Subcutaneous abdominal adipose tissue (tissue), 5 donors: ENCODE measurements around the gene MRPL2.

Source experiments
- H3K27ac ChIP-seq: one replicate; pipeline ENCODE4 v1.7.0; 2013; ENCODE audit warnings: low read depth, mild to moderate bottlenecking, inconsistent platforms, low read length, moderate library complexity
- H3K27me3 ChIP-seq, 5 donors: one replicate each; pipeline ENCODE4 v1.7.0; 2013; ENCODE audit warnings: low read length in 5 of 5, inconsistent platforms in 1 of 5; ENCODE audit not compliant: control insufficient read depth in 5 of 5, insufficient read depth in 4 of 5
- H3K36me3 ChIP-seq, 5 donors: one replicate each; pipeline ENCODE4 v1.7.0; 2013; ENCODE audit warnings: low read length in 5 of 5; ENCODE audit not compliant: control insufficient read depth in 5 of 5, insufficient read depth in 5 of 5
- H3K4me1 ChIP-seq, 5 donors: one replicate each; pipeline ENCODE4 v1.7.0; 2013; ENCODE audit warnings: low read length in 5 of 5, mild to moderate bottlenecking in 3 of 5, moderate library complexity in 1 of 5; ENCODE audit not compliant: control insufficient read depth in 5 of 5, insufficient read depth in 5 of 5
- H3K4me3 ChIP-seq, 5 donors: one replicate each; pipeline ENCODE4 v1.7.0; 2013; ENCODE audit warnings: low read length in 5 of 5, low read depth in 1 of 5
- H3K9ac ChIP-seq, 5 donors: one replicate each; pipeline ENCODE4 v1.7.0; 2013; ENCODE audit warnings: low read length in 5 of 5, mild to moderate bottlenecking in 4 of 5, moderate library complexity in 3 of 5
- H3K9me3 ChIP-seq, 5 donors: one replicate each; pipeline ENCODE4 v1.7.0; 2013; ENCODE audit warnings: low read length in 5 of 5; ENCODE audit not compliant: control insufficient read depth in 5 of 5
- donor health status: healthy.
- donor health status: healthy.
- donor health status: healthy.
- donor health status: healthy.
- donor health status: healthy.

Gene MRPL2

DNA sequence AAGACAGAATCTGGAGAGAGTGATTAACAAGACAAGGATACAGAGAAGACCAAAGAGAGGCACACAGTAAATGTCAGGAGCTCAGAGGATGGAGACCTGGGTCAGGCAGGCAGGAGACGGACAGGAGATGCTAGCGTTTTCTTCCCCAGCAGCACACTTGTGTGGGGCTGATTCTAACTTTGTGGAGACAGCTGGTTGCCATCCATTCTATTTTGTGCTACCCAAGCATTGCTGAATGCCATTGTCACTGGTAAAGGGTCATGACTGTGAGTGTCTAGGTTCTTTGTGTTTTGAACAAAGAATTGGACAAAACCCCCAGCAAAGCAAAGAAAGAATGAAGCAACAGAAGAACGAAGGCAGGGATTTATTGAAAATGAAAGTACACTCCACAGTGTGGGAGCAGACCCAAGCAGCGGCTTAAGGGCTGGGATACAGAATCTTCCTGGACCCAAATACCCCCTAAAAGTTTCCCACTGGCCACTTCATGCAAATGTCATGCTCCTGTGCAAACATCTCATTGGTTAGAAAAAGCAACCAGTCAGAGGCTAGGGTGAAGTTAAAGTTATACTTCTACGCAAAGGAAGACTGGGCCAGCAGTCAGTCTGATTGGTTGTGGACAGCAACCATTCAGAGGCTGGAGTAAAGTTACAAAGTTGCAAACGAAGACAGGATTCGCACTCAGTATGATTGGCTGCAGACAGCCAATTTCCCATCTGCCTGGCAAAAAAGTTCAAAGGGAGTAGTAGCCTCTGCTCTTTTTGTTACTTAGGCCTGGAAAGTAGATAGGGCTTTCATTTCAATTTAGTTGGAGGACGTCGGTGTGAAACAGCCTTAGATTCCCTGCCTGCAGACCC lies 34.4 kb upstream of the MRPL2 start:
- Histone ChIP-seq H3K27me3 (no peaks in the 10 kb centered on the region), H3K27ac (peak overlapping the region; percentile 4), H3K4me3 (peak overlapping the region; percentile 41 to 74 (median 63)), H3K4me1 (peaks cover 5 to 30% (median 25%) of the 10 kb centered on the region in 5 donors), H3K36me3 (no peaks in the 10 kb centered on the region), H3K9me3 (no peaks in the 10 kb centered on the region), H3K9ac (peak overlapping the region in 3 of 5 donors; percentile 14 to 77 (median 62))

DNA sequence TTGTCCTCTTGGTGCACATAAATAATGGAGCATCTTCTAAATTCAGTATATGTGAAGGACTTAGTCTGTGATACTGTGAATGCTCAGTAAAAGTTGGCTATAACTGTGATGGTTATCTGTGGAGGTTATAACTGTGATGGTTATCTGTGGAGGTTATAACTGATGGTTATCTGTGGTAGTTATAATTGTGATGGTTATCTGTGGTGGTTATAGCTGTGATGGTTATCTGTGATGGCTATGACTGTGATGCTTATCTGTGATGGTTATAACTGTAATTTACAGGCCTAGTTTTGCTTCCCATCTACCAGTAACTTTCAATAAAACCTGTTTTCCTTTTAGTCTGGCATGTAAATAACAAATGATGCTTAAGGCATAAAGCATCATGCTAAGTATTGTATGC lies 33.4 kb upstream of the MRPL2 start:
- H3K9ac ChIP-seq, result no peak overlapping the region
- no peaks in the 10 kb centered on the region for H3K36me3 ChIP-seq
- H3K27ac ChIP-seq, result no peak overlapping the region
- no peak overlapping the region for H3K4me3 ChIP-seq
- no peaks in the 10 kb centered on the region for H3K9me3 ChIP-seq
- H3K27me3 ChIP-seq, result no peaks in the 10 kb centered on the region
- H3K4me1 ChIP-seq, result peaks cover 5 to 30% (median 25%) of the 10 kb centered on the region in 5 donors

DNA sequence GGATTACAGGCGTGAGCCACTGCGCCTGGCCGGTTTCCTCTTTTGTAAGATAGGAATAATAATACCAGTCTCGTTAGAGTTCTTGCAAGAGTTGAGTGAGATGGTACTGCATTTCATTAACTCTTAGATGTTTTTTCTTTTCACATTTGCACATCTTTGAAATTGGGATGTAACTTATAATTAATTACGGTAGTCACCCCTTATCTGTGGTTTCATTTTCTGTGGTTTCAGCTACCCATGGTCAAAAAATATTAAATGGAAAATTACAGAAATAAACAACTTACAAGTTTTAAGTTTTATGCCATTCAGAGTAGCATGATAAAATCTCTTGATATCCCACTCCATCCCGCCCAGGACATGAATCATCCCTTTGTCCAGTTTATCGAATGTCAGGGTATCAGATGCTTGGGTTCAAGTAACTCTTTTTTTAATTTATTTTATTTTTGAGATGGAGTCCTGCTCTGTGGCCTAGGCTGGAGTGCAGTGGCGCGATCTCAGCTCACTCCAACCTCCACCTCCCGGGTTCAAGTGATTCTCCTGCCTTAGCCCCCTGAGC lies 32.3 kb upstream of the MRPL2 start:
- Histone ChIP-seq H3K4me3 (no peak overlapping the region), H3K36me3 (no peaks in the 10 kb centered on the region), H3K4me1 (peaks cover 4 to 20% (median 17%) of the 10 kb centered on the region in 5 donors), H3K27ac (no peak overlapping the region), H3K9ac (no peak overlapping the region), H3K27me3 (no peaks in the 10 kb centered on the region), H3K9me3 (no peaks in the 10 kb centered on the region)

DNA sequence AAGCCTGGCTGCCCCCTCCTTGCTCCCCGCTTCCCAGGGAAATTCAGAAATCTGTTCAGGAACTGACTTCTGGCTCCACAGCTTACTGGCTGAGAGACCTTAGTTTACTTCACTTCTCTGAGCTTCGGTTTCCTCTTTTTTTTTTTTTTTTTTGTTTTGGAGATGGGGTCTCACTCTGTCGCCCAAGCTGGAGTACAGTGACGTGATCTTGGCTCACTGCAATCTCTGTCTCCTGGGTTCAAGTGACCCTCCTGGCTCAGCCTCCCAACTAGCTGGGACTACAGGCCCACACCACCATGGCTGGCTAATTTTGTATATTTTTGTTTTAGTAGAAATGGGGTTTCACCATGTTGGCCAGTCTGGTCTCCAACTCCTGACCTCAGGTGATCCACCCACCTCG lies 31.8 kb upstream of the MRPL2 start:
- H3K9me3 ChIP-seq, result no peaks in the 10 kb centered on the region
- peaks cover 4 to 15% (median 12%) of the 10 kb centered on the region in 5 donors for H3K4me1 ChIP-seq
- no peaks in the 10 kb centered on the region for H3K36me3 ChIP-seq
- no peak overlapping the region for H3K9ac ChIP-seq
- H3K4me3 ChIP-seq, result no peak overlapping the region
- H3K27me3 ChIP-seq, result no peaks in the 10 kb centered on the region
- no peak overlapping the region for H3K27ac ChIP-seq

DNA sequence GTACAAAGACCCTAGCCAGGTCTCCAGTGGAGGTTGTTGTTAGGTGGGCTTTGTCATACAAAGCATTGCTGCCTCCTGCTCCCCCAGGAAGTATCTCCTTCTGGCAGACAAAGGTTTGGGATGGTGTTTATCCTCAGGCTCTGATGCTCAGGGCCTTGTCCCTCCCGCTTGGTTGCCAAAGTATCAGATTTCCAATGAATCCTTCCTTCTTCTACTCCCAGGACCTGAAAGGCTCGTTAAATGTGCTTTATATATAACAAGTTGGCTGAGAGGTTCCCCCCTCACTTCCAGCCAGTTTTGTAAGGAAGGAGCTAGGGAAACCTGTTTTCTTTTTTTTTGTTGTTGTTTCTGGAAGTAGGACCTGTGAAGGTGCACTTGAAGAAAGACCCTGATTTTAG lies 31.3 kb upstream of the MRPL2 start:
- Histone ChIP-seq H3K27me3 (no peaks in the 10 kb centered on the region), H3K27ac (no peak overlapping the region), H3K9me3 (no peaks in the 10 kb centered on the region), H3K4me1 (peaks cover 4 to 13% (median 11%) of the 10 kb centered on the region in 5 donors), H3K36me3 (no peaks in the 10 kb centered on the region), H3K9ac (no peak overlapping the region), H3K4me3 (no peak overlapping the region)

DNA sequence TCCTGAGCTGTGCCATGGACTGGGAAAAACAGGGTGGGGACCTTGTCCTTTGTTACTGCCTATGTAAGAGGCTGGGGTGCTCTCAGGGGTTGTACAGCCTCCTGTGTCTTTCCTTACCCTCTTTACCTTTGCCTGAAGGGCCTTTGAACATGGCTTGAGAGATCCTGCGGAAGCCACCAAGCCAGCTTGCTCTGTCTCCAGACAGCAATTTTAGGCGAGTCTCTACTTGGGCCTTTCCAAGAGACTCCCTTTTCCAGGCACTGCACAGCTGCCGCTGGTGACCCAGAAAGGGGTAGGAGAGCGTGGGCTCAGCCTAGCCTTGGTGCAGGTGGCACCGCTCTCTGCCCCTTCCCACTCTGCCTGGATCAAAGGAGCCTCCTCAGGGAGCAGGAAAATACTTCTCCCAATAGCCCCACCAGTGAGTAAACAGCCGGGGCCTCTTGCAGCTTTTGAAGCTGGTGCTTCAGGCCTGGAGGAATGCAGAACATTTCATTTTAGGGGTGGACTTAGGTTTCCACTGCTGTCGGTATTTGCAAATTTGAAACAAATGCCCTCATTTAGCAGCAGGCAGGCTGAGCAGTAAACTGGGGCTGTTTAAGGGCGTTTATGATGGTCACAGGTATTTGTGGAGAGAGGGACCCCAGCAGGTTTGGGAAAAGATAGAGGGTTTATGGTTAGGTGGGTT lies 30.8 kb upstream of the MRPL2 start:
- H3K4me1 ChIP-seq, result peaks cover 4 to 13% (median 11%) of the 10 kb centered on the region in 5 donors
- no peak overlapping the region for H3K4me3 ChIP-seq
- no peak overlapping the region for H3K9ac ChIP-seq
- H3K27me3 ChIP-seq, result no peaks in the 10 kb centered on the region
- H3K27ac ChIP-seq, result no peak overlapping the region
- H3K36me3 ChIP-seq, result no peaks in the 10 kb centered on the region
- no peaks in the 10 kb centered on the region for H3K9me3 ChIP-seq

DNA sequence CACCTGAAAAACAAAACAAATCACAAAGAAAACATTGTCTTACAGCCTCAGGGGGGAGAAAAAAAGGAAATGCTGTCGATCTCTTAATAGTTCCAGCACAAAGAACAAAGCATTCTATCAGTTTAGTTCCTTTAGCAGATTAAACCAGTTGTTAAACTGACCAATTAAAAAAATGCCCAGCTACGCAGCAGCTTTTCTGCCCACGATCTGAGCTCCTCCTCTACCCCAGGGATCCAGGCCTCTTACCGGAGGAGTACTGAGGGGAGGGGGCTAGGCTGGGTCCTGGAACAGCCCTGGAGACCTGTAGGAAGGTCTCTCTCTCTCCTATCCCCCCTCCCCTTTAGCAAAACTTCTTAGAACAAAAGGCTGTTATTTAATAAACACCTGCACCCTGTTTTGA lies 30.2 kb upstream of the MRPL2 start:
- no peaks in the 10 kb centered on the region for H3K36me3 ChIP-seq
- no peak overlapping the region for H3K27ac ChIP-seq
- H3K4me1 ChIP-seq, result peaks cover 4 to 13% (median 11%) of the 10 kb centered on the region in 5 donors
- H3K4me3 ChIP-seq, result no peak overlapping the region
- H3K9me3 ChIP-seq, result no peaks in the 10 kb centered on the region
- H3K9ac ChIP-seq, result no peak overlapping the region
- H3K27me3 ChIP-seq, result no peaks in the 10 kb centered on the region

DNA sequence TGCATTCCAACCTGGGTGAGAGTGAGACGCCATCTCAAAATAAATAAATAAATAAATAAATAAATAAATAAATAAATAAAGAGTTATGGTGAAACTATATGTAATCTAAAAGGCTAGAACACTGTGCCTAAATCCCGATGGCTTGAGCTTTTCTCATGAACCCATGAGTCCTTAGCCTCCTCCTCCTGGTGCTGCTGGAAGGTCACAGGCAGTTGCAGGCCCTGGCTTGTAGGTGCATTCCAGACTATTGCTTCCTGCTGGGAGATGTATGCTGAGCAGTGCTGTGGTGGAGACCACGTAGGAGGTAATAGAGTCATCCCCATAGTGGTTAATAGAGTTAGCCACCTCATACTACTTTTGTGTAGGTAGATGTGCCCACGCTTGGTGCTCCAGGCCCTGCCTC lies 29.4 kb upstream of the MRPL2 start:
- Histone ChIP-seq H3K9me3 (no peaks in the 10 kb centered on the region), H3K9ac (no peak overlapping the region), H3K36me3 (no peaks in the 10 kb centered on the region), H3K4me1 (peaks cover 2 to 6% (median 4%) of the 10 kb centered on the region in 5 donors), H3K27ac (no peak overlapping the region), H3K4me3 (no peak overlapping the region), H3K27me3 (no peaks in the 10 kb centered on the region)

DNA sequence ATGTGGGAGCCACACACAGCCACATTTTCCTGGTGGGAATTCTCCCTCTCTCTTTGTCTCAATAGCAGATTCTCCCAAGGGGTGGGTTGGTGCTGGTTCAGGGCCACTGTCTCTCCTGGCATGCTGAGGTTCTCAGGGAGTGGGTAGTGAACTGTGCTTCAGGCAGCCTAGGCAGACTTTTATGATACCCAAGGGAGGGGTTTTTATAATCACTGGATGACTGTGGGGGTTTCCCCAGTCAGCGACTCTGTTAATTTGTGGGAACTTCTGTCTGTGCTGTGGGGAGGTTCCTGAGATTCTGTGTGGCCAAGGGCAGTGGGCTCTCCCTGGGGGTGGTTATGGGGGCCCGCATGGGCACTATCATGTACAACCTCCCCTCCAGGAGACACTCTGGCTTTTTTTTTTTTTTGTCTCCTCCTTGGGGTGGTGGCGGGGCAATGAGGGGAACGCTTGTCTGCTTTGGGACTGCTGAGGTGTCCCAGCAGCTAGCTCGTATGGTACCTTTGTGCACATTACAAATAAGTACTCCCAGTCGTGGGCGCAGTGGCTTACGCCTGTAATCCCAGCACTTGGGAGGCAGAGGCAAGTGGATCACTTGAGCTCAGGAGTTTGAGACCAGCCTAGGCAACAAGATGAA lies 26.9 kb upstream of the MRPL2 start:
- H3K4me3 ChIP-seq, result no peak overlapping the region
- no peaks in the 10 kb centered on the region for H3K36me3 ChIP-seq
- no peaks in the 10 kb centered on the region for H3K9me3 ChIP-seq
- H3K27ac ChIP-seq, result no peak overlapping the region
- peaks cover 0 to 2% (median 0%) of the 10 kb centered on the region in 5 donors for H3K4me1 ChIP-seq
- peak overlapping the region in 1 of 5 donors; percentile 56 for H3K9ac ChIP-seq
- no peaks in the 10 kb centered on the region for H3K27me3 ChIP-seq
